Medulla oblongata (tissue), 1 donor: Measurements from ENCODE around the gene KMT5B.

Experiments used
- DNase-seq: peaks from one replicate; pipeline ENCODE4 v3.0.0-alpha.2; 2015; ENCODE audit errors: extremely low spot score

The KMT5B gene

GRCh38 chr11:68181719-68182451 is 31.2 kb downstream of the KMT5B start:
- DNase-seq, result no peak

DNA sequence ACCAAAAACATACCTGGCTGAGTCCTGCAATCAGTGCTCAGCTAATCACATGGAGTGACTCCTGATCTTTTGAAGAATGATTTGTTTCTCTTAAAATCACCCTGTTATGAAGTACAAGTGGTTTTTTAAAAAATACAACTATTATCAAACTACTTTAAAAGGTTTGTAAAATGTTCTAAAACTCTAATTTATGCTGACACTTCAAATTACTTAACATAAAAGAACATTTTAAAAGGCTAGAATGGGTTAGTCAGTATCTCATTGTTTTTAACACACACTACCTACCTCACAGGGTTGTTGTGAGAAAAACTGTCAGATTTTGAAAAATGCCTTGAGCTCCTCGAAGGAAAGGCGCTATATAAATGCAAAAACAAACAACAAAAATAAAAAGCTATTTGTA is 33.2 kb downstream of the KMT5B start:
- DNase-seq, result no peak

DNA sequence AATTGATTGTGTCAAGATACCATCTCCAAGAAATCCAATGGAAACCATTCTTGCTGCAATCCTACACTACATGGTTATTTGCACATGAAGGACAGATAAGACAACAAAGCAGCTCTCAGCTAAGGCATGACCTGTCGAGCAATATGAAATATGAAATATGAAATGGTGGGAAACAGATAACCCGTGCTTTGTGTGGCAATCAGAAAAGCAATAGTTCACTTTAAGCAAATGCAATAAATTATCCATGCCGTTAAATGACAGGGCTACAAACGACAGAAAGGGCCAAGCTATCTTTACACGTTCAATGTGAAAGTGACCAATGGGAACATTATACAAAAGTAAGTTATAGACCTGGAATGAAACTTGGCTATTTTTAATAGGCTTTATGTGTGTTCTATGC is 35.2 kb downstream of the KMT5B start:
- no peak for DNase-seq

DNA sequence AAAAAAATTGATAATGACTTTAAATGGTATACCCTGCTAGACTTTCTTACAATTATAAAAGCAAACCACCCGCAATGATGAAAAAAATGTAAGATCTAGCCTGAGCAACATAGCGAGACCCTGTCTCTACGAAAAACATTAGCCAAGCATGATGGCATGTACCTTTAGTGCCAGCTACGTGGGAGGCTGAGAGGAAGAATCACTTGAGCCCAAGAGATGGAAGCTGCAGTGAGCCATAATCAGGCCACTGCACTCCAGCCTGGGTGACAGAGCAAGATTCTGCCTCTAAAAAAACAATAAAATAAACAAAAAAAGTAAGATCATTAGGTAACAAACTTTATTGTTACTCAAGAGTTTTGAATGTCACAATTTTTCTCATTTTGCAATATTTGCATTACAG is 39.2 kb downstream of the KMT5B start:
- DNase-seq, result no peak

- no peak for DNase-seq
These were observed 43.7 kb downstream of the KMT5B start for GRCh38 chr11:68169442-68169841.

- no peak for DNase-seq
These were observed 44.4 kb downstream of the KMT5B start for GRCh38 chr11:68168694-68169093.

GRCh38 chr11:68167474-68167873 is 45.6 kb downstream of the KMT5B start:
- DNase-seq, result no peak

- no peak for DNase-seq
These were observed 46.1 kb downstream of the KMT5B start for GRCh38 chr11:68166969-68167368.

DNA sequence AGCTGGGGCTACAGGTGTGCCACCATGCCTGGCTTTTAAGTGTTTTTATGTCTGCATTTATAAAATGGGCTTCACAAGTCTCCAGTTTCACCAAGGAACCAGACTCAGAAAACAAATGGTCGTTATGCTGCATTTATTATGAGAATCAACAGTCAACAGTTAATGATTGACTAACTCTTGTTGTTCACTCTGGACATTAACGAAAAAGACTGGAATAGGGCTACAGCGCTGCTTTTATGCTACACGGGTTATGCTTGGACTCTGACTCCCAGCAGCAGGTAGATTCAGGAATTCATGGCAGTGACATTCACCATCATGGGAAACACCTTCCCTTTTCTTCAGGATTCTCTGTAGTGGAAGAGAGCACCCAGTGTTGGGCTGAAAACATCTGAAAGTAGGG is 47.5 kb downstream of the KMT5B start:
- no peak for DNase-seq

DNA sequence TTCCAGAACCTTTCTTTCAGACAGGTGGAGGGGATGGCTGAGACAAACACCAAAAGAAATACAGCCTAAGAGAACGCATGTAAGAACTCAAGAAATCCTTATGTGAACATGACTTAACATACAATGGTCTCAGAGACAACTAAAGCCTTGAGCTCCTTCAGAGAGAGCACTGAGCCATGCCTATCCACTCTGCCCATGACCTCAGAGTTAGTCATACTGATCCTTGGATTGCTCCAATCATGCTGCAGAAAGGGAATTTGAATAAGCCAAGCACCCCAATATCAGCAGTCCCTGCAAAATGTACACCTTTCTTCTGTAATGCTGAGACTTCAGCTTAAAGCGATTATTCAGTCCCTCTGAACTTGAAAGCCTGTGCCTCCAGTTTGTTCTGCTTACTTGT is 48.7 kb downstream of the KMT5B start:
- DNase-seq, result no peak

DNA sequence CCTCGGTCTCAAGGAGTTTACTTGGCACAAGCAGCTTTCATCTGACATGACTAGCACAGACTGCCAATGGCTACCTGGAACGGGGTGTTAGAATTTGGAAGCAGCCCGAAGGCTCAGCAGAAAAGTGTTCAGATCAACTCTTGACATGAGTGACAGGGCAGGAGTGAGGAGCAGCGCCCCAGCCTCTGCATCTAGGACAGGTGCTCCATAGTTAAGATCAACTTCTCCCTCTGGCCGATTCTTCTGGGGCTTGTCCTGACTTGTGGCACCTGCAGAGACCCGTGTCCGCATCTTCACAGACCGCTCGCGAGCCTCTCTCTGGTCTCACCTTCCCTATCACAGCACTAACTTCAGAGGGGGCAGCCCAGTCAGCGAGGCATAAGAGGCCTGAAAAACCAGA is 49.4 kb downstream of the KMT5B start:
- DNase-seq, result no peak

- DNase-seq, result no peak
These were observed 52.9 kb downstream of the KMT5B start for GRCh38 chr11:68160100-68160695.

DNA sequence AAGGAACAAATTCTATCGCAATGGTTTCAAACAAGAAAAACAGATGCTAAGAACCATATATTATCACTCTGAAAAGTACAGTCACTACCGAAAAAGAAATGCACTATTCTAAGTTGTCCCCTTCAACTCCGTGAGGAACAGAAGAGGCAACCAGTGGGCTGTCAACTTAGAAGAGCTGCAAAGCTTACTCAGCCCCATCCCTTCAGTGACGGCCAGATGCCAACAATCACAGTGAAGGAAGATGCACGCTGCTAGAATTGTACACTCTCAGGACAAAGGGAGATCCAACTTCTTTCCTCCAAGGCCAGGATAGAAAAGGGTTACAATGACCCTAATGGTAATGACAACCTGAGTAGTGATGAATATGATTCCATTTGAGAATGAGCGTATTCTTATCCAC is 53.4 kb downstream of the KMT5B start:
- DNase-seq, result no peak

GRCh38 chr11:68159161-68159560 is 53.9 kb downstream of the KMT5B start:
- no peak for DNase-seq

DNA sequence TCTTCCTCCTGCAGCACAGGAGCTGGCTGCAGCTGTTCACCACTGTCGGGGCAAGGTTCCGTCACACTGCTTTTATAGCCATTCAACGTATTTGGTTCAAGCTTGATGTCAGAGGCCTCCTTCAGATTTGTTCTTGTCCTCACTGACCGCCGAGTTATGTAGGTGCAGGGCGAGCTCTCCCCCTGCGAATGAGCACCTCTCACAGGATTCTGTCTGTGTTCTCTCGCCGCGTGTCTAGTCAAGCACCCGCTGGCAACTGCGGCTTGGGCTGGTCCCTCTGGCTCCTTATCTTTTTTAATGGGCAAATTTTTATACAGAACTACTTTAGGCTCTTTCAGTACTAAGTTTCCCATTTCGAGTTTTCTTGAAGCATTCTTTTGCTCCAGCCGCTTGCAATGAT is 54.5 kb downstream of the KMT5B start:
- DNase-seq, result no peak

- DNase-seq, result no peak
These were observed 59.4 kb downstream of the KMT5B start for GRCh38 chr11:68153742-68154141.

- DNase-seq, result no peak
These were observed 63.1 kb downstream of the KMT5B start for GRCh38 chr11:68150037-68150436.

DNA sequence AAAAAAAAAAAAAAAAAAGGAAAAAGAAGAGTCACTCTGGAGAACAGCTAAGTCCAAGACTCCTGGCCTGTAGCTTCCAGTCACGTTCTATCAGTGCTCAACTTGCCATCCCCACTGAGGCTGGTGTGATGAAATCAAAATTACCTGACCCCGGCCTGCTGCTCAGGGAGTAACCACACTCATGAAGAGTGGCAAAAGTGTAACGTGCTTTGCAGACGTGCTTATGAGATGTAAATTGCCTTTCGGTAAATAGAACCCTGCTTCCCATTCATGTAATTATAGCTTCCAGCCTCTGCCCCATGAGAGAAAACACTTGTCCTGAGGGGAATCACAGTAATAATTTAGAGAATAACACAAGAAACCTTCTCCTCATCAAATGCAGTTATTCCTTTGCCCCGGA is 63.7 kb downstream of the KMT5B start:
- no peak for DNase-seq

DNA sequence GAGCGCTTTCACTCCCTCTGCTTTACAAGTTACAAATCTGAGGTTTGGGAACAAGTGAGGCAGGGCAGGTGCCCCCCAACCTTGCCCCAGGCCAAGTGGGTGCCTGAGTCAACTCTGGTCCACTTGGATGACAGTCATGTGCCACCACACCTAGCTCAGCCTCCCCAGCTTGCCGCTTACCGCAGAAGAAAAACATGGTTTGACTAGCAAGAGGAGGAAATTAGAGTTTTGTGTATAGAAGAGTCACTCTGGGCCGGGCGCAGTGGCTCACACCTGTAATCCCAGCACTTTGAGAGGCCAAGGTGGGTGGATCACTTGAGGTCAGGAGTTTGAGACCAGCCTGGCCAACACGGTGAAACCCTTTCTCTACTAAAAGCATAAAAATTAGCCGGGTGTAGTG is 64.2 kb downstream of the KMT5B start:
- no peak for DNase-seq

DNA sequence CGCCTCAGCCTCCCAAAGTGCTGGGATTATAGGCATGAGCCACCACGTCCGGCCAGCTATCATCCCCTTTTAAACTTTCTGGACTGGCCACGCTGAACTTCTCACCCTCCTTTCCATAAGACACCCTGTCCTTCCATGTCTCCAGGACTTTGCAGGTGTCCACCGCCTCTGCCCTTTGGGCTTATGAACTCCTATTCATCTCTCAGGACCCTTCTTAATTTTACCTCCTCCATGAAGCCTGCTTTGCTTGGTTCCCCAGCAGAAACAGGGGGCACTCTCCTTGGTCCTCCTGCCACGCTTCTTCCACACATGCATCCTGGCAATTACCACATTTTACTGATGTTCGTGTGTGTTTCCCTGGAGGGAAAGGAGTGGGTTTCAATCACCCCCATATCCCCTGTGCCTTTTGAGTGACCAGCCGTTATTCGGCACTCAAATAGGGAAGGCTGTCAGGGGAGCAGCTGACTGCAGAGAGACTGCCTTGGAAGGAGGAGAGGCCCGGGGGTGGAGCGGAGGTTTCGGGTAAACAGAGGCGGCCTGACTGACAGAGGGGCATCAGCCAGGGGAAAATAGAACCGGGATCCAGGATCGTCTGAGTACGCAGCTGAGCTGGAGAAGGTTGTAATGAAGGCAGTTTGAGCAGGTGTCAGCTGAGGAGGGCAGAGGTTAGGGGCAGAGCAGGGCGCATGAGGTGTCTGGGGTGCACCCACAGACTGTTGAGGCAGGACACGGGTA is 64.9 kb downstream of the KMT5B start:
- DNase-seq, result no peak

DNA sequence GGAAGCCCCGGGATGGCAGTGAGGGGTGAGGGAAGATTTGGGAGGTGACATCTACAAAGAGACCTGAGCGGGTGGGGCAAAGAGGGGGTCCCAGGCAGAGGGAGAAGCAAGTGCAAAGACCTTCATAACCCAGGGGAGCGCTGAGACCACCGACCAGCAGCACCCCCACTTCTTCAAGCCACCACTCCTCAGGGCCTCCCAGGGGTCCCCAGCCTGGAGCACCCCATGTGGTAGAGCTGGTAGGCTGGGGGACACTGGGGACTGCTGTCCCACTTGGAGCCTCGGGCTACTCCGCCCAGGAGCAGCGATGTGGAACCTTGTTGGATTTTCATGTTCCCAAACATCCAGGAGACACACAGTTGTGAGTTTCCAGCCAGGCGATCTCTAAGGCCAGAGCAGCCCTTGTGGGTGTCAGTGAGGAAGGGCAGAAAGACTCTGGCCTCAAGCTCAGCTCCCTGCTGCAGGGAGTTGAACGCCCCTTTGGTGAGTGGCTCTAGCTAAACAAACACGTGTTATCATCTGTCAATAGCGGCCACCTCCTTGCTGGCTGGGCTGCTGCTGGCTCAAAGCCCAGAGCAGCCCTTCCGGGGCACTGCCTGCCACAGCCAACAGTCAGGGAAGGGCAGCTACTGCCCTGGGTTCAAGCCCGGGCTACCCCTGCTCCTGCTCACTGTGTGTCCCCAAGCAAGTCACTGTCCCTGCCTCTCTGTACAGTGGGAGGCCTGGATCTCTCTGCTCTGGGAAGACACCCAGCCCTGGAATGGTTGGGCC is 66.2 kb downstream of the KMT5B start:
- peak; percentile 37 for DNase-seq

DNA sequence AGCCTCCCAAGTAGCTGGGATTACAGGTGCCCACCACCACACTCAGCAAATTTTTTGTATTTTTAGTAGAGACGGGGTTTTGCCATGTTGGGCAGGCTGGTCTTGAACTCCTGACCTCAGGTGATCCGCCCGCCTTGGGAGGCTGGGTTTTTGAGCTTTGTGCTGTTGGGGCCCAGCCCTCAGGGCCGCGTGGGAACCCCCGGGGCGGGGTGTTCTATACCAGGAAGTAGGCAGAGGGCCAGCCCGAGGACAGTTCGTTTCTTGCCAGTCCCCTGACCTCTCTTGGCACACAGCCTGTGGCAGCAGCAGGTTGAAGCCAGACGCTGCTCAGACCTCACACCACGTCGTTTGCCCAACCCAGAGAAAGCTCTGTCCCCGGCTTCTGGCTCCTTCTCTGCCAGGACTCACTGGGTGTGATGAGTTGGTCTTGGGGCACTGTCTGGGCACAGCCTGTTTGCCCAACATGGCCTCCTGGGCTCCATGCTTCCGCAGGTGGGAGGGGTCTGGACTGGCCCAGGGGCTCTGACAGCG is 67.0 kb downstream of the KMT5B start:
- DNase-seq, result peak; percentile 49
